Lower leg skin (tissue), 3 donors: Measurements from ENCODE around the gene LIPK.

Experiments used
- POLR2A ChIP-seq, 2 donors: fragments of 450-650 bp; IDR thresholded peaks; one replicate each; pipeline ENCODE4 v1.6.1; 2016 to 2017; ENCODE audit warnings: antibody characterized with exemption in 2 of 2, mild to moderate bottlenecking in 1 of 2, moderate library complexity in 1 of 2
- TF ChIP-seq, protein P1 (sequence below), 3 donors: fragments of 450-650 bp; IDR thresholded peaks; one replicate each; pipeline ENCODE4 v1.5.1; 2016; ENCODE audit warnings: antibody characterized with exemption in 3 of 3, mild to moderate bottlenecking in 3 of 3, moderate library complexity in 2 of 3

DNA sequence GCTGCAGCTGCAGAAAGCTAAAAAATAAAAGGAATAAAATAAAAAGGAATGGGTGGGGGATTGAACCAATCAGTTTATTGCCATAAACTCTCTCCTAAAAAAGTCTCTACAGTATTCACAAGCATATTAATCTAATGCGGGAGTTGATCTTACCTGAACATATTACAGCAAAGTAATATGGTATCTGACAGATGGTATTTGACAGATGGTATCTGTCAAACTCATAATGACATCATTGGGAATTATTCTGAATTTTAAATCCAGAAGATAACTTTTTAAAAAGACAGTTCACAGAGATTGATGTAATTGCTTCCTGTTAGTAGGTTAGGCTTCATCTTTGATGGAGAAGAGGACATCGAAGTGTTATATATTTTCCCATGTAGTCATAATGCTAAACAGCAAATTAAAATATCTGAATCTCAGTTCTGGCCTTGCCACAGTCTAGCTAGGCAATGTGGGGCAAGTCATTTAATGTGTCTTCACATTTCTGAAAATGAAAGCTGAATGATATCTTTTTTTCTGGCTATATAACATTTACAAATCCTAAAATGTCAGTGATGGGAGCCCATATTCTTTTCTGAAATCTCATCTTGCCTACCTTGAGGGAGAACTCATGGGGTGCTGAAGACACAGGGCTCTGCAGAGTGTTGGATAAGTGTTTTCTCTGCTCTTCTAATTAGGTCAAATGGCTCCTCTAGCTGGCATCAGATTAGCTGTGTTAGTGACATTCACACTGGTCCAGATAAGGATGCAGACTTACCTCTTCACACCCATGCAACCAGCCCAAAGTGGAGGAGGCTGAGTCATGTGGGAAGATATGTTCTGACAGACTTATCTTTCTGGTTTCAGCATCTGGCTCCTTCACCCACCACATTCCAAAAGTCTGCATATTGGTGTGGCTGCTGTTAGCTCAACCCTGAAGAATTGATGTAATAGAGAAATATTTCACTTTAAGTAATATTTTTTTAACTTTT is 94.4 kb downstream of the LIPK start:
- no peak for TF ChIP-seq POLR2A (IDR thresholded peaks at IDR 0.05)
- TF ChIP-seq, protein P1, sequence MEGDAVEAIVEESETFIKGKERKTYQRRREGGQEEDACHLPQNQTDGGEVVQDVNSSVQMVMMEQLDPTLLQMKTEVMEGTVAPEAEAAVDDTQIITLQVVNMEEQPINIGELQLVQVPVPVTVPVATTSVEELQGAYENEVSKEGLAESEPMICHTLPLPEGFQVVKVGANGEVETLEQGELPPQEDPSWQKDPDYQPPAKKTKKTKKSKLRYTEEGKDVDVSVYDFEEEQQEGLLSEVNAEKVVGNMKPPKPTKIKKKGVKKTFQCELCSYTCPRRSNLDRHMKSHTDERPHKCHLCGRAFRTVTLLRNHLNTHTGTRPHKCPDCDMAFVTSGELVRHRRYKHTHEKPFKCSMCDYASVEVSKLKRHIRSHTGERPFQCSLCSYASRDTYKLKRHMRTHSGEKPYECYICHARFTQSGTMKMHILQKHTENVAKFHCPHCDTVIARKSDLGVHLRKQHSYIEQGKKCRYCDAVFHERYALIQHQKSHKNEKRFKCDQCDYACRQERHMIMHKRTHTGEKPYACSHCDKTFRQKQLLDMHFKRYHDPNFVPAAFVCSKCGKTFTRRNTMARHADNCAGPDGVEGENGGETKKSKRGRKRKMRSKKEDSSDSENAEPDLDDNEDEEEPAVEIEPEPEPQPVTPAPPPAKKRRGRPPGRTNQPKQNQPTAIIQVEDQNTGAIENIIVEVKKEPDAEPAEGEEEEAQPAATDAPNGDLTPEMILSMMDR (IDR thresholded peaks at IDR 0.05): no peak
